Myocyte (in vitro differentiated cells): ENCODE results near the gene PIK3CG. TPM values are rescaled to one million over a fixed set of nuclear protein-coding genes. Genes with fewer than 3 reads are reported as not detected.
A peak's percentile ranks its signal among the peaks of the same experiment; 100 is the strongest.
"Not testable (repeated sequence)": the region's sequence is repeated elsewhere in the genome, so short reads cannot be mapped to it uniquely, and the experiment has no call there.

Experiments
- DNase-seq: peaks from one replicate; pipeline ENCODE4 v3.0.0-alpha.2; 2012; ENCODE audit warnings: low read depth
- polyA plus RNA-seq: library from polyadenylated mRNA; unstranded; fragments of >200 nt; gene quantifications from one replicate; pipeline ENCODE4 v1.2.1, GENCODE V29; 2012; ENCODE audit warnings: missing spikeins
- total RNA-seq: library from RNA; depleted of rRNA; stranded (reverse); fragments of >200 nt; gene quantifications from 2 replicates; pipeline ENCODE4 v1.2.3, GENCODE V29; 2014

PIK3CG gene
- total RNA-seq, result not detected in 2 replicates
- polyA plus RNA-seq, result not detected

- DNase-seq, result no peak
These were observed at the start of gene PIK3CG for GRCh38 chr7:106865130-106866041. Gene PIK3CG (plus strand): TSS chr7:106865282. CDS start chr7:106867562, 2,280 bp downstream.

GRCh38 chr7:106817098-106817497 is 48.0 kb upstream of the PIK3CG start:
- DNase-seq, result no peak

DNA sequence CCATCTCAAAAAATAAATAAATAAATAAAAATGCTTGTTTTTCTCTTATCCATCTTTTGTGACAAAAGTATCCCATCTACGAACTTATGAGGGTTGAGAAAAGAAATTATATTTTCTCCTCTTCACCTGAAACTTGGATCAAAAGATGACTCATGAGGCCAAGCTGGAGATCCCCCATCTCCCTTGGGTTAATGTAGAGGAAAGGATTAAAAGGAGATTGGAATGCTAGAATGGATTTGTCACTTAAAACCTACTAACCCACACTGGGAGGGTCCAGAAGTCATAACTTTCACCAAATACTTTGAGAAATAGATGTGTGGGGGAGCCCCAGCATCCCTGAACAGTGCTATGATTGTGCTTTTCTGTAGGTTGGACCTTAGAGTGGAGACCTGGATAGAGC is 46.3 kb upstream of the PIK3CG start:
- DNase-seq, result no peak

GRCh38 chr7:106819546-106819945 is 45.5 kb upstream of the PIK3CG start:
- DNase-seq, result no peak

GRCh38 chr7:106820321-106821217 is 44.5 kb upstream of the PIK3CG start:
- no peak for DNase-seq

DNA sequence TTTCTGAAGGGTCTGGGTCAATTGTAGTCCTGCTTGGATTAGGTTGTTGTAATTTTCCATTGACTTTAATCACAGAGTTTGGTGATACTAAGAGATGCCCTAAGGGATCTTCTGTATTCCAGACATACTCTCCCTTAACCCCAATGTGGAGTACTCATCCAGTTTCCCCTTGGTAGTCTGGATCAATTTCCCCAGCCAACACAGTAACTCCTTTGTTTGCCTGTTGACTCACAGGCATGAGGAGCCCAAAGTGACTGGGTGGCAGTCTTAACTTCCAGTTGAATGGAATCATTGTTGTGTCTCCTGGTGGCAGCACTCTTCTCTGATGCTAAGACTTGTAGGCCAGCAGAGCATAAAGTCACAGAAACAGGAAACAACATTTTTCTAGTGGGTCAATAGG is 41.5 kb upstream of the PIK3CG start:
- no peak for DNase-seq

GRCh38 chr7:106824458-106824857 is 40.6 kb upstream of the PIK3CG start:
- no peak for DNase-seq

DNA sequence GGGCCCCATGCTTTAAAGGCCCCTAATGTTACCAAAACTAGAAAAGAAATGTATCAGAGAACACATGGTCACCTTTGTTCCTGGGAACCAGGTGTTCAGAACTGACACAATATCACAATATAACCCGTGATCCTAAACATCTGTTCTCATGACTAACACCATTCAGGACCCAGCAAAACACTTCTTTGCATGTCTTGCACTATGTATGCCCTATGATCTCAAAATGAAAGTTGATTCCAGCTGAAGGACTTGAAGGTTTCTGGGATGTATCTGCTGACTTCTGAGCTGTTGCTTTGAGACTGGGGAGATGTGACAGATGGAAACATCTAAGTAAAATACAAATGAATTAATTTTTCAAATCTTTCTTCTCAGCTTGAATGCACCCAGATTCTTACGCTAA is 37.5 kb upstream of the PIK3CG start:
- DNase-seq, result no peak

DNA sequence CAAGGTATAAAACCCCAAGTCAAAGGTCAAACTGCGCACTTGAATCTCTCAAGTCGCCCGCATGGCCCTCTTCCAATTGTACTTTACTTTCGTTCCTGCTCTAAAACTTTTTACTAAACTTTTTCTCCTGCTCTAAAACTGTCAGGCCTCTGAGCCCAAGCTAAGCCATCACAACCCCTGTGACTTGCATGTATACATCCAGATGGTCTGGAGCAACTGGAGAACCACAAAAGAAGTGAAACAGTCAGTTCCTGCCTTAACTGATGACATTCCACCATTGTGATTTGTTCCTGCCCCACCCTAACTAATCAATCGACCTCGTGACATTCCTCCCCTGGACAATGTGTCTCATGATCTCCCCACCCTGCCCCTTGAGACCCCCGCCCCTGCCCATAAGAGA is 35.6 kb upstream of the PIK3CG start:
- no peak for DNase-seq

DNA sequence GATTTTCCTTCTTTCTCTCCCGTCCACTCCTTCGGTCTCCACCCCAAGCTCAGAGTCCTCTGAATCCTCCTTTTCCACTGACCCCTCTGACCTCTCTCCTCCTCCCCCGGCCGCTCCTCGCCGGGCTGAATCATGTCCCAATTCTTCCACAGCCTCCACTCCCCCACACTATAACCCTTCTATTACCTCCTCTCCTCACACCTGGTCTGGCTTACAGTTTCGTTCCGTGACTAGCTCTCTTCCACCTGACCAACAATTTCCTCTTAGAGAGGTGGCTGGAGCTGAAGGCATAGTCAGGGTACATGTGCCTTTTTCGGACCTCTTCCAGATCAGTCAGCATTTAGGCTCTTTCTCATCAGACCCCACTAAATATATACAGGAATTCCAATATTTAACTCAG is 34.2 kb upstream of the PIK3CG start:
- DNase-seq, result not testable (repeated sequence)

- DNase-seq, result no peak
These were observed 28.3 kb upstream of the PIK3CG start for GRCh38 chr7:106836816-106837215.

- DNase-seq, result no peak
These were observed 25.6 kb upstream of the PIK3CG start for GRCh38 chr7:106839511-106839910.

- DNase-seq, result peak; percentile 54
These were observed 24.7 kb upstream of the PIK3CG start for GRCh38 chr7:106840342-106840741.

- DNase-seq, result no peak
These were observed 23.1 kb upstream of the PIK3CG start for GRCh38 chr7:106841896-106842390.

GRCh38 chr7:106844279-106844997 is 20.6 kb upstream of the PIK3CG start:
- no peak for DNase-seq

- no peak for DNase-seq
These were observed 17.0 kb upstream of the PIK3CG start for GRCh38 chr7:106848049-106848448.

DNA sequence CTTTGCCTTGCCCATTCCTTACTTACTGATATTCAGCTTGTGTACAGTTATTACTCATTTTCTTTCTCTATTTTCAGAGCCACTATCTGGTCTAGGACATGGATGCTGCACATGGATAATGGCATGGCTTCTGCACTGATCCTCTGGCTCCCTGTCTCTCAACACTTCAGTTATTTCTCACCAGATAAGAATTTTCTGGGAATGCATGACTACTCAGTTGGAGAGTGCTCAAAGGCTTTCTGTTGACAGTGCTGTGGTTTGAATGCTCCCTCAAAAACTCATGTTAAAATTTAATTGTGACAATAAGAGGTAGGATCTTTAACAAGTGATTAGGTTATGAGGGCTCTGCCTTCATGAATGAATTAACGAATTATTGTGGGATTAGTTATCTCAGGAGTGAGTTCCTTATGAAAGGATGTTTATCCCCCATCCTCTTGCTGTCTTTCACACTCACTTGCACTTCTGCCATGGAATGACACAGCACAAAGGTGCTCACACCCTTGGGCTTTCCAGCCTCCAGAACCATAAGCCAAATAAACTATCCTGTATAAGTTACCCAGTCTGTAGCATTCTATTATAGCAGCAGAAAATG is 16.1 kb upstream of the PIK3CG start:
- peak; percentile 80 for DNase-seq

DNA sequence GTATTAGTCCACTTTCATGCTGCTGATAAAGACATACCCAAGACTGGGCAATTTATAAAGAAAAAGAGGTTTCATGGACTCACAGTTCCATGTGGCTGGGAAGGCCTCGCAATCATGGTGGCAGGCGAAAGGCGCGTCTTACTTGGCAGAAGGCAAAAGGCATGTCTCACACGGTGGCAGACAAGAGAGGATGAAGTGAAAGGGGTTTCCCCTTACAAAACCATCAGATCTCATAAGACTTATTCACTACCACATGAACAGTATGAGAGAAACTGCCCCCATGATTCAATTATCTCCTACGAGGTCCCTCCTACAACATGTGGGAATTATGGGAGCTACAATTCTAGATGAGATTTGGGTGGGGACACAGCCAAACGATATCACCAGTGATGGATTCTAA is 13.4 kb upstream of the PIK3CG start:
- DNase-seq, result not testable (repeated sequence)

- no peak for DNase-seq
These were observed 11.7 kb upstream of the PIK3CG start for GRCh38 chr7:106853250-106853908.

DNA sequence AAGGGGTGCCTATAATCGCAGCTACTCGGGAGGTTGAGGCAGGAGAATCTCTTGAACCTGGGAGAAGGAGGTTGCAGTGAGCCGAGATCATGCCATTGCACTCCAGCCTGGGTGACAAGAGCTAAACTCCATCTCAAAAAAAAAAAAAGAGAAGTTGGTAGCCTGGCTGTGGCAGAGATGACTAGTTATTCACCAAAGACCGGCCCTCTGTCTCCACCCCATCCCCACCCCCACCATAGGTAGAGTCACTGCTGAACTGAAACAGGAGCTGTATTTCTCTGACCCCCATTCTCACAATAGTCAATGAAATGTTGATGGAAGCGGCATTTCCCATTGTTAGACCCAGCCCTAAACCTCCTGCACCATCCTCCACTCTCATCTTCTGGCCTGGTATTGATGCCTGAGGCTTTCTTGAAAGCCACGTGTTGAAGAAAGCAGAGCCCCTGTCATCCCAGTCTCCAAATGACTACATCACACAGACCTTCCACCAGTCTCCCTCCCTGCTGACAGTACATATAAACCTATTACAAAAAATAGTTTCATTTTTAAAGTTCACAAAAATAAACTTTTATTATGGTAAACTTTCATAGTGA is 9.4 kb upstream of the PIK3CG start:
- DNase-seq, result no peak
